Neural crest cell (in vitro differentiated cells): ENCODE data around the gene RASL10A. TPM values are rescaled to one million over a fixed set of nuclear protein-coding genes. Genes with fewer than 3 reads are reported as not detected.

Experiments
- DNase-seq: peaks from one replicate; pipeline ENCODE4 v3.0.0; 2021; ENCODE audit warnings: low read depth, mixed read lengths, low spot score
- H3K27ac Mint-ChIP-seq: one replicate; pipeline ENCODE4 v1.8.0; 2021; ENCODE audit warnings: mild to moderate bottlenecking, mixed read lengths; ENCODE audit not compliant: unreplicated experiment
- H3K27me3 Mint-ChIP-seq: 2 replicates; pipeline ENCODE4 v1.8.0; 2021; ENCODE audit warnings: low read depth, mild to moderate bottlenecking, mixed read lengths
- H3K36me3 Mint-ChIP-seq: 2 replicates; pipeline ENCODE4 v1.8.0; 2021; ENCODE audit warnings: low read depth, mild to moderate bottlenecking, mixed read lengths
- H3K4me1 Mint-ChIP-seq: 2 replicates; pipeline ENCODE4 v1.8.0; 2021; ENCODE audit warnings: mixed read lengths
- H3K4me3 Mint-ChIP-seq: one replicate; pipeline ENCODE4 v1.8.0; 2021; ENCODE audit warnings: mild to moderate bottlenecking, mixed read lengths
- H3K9me3 Mint-ChIP-seq: 2 replicates; pipeline ENCODE4 v1.8.0; 2021; ENCODE audit warnings: mixed read lengths
- CTCF ChIP-seq: fragments of 200-600 bp; sonication (generic); conservative IDR thresholded peaks from 2 replicates; pipeline ENCODE4 v1.5.0; 2021; ENCODE audit warnings: antibody characterized with exemption, mild to moderate bottlenecking
- total RNA-seq: library from RNA; stranded (reverse); gene quantifications from 2 replicates; pipeline ENCODE4 v1.2.1, GENCODE V29; 2021

Gene RASL10A
- total RNA-seq, 1 donor from 2014 or later = 0.63 TPM

DNA sequence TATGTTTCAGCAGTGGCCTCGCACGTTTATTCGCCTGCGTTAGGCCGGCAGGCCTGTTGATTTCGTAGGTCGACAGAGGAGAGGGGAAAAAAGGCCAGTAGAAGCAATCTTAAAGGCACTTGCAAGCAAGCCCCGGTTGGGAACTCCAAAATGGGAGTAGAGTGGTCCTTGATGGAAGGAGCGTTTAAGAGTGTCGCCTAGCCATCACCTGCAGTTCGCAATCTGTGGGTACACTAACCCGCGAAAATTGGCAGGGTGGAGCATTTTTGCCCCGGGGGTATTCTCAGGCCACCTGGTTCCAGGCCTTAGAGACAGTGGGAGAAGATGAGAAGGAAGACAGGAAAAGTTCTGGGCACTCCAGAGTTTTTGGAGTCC is 46.3 kb downstream of the RASL10A start:
- Mint-ChIP-seq H3K9me3 (no peaks in the 10 kb centered on the region), H3K27me3 (peaks cover 2% of the 10 kb centered on the region), H3K27ac (peak overlapping the region; percentile 98), H3K4me1 (peaks cover 60% of the 10 kb centered on the region), H3K36me3 (peaks cover 30% of the 10 kb centered on the region), H3K4me3 (peak overlapping the region; percentile 99)
- DNase-seq = no peak
- TF ChIP-seq CTCF = no peak

DNA sequence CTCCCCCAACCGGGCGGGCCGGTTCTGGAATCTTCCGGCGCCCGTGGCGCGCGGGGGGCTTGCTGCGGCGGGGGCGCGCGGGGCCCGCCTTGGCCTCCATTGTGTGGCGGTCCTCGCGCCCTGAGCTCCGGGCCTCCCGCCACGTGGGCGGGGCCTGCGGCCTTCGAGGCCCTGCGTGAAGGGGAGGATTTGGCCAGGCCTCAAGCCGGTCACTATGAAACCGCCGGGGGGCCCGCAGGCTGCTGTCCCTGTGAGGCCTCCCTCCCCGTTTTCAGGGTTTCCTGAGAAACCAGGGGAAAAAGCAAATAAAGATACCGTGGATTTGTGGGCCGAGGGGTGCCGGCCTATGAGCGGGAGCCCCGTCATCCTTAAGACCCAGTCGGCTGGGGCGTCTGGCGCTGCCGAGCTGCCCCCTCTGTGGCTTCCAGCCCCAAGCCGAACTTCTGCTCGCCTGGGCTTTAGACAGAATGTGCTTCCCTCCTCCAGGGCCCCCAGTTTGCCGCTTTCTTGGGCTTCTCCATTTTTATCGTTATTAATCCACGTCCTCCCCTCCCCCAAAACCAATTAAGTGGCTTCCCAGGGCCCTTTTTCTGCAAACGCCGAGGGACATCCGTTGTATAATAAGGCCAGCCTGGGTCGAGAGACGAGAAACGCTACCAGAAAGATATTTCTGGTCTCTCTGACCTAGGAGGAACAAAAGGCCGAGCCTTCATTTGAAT is 46.8 kb downstream of the RASL10A start:
- Mint-ChIP-seq H3K27ac (peak overlapping the region; percentile 100), H3K4me1 (peaks cover 60% of the 10 kb centered on the region), H3K36me3 (peaks cover 29% of the 10 kb centered on the region), H3K9me3 (no peaks in the 10 kb centered on the region), H3K27me3 (peaks cover 2% of the 10 kb centered on the region), H3K4me3 (peak overlapping the region; percentile 99)
- no peak for TF ChIP-seq CTCF
- DNase-seq = peak; percentile 45

DNA sequence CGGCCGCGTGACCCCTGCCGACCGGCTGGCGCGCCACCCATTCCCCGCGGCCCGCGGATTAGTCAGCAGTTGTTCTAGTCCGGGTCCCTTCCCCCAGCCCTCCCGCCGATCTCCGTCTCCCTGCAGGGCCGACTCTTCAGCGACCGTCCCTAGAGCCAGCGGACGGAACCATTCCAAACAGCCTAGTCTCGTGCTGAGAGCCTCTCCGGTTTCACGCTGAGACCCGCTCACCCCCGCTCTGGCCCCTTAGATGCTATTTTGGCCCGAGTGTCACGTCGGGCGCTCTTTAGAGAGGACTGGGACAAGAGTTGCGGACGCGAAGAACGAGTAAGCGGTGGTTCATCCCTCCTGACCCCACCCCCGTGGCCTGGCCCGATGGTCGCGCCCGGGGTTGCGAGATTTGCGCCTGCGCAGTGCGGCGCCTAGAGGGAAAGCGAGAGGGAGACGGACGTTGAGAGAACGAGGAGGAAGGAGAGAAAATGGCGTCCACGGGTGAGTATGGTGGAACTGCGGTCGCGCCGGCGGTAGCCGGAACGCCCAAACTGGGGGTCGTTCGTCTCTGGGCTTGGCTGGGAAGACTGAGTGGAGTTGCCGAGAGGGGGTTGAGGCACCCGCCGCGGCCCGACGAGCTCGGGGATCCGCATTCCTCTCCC is 47.5 kb downstream of the RASL10A start, which contains the start of the genes EWSR1 and RHBDD3:
EWSR1 (plus strand) TSS at position 411 of the 653 bp plus-strand sequence; CDS start at position 480, 69 bp downstream.
RHBDD3 (minus strand) TSS at position 124 of the 653 bp plus-strand sequence. CDS start 2,355 bp downstream, outside the sequence.
- Mint-ChIP-seq H3K27me3 (peaks cover 2% of the 10 kb centered on the region), H3K27ac (peak within 1 kb of the TSS; percentile 100), H3K36me3 (peaks cover 25% of the 10 kb centered on the region), H3K4me1 (peaks cover 54% of the 10 kb centered on the region), H3K4me3 (peak within 1 kb of the TSS; percentile 99), H3K9me3 (no peaks in the 10 kb centered on the region)
- peak; percentile 99 for DNase-seq
- TF ChIP-seq CTCF = no peak

- peak overlapping the region; percentile 97 for H3K4me3 Mint-ChIP-seq
Observed at GRCh38 chr22:29267462-29267857, 48.0 kb downstream of the RASL10A start.

More at GRCh38 chr22:29267462-29267857, 48.0 kb downstream of the RASL10A start:
- peaks cover 25% of the 10 kb centered on the region for H3K36me3 Mint-ChIP-seq
- DNase-seq = no peak
- peak overlapping the region; percentile 96 for H3K27ac Mint-ChIP-seq
- H3K4me1 Mint-ChIP-seq = peaks cover 54% of the 10 kb centered on the region
- TF ChIP-seq CTCF = no peak
- H3K27me3 Mint-ChIP-seq = peaks cover 2% of the 10 kb centered on the region
- H3K9me3 Mint-ChIP-seq = no peaks in the 10 kb centered on the region
